Kidney (tissue), 14 donors: ENCODE results near the gene GRHL1. TPM values are rescaled to one million over a fixed set of nuclear protein-coding genes. Genes with fewer than 3 reads are reported as not detected.

Experiments used
- DNase-seq, 5 donors: peaks; one replicate each; pipeline ENCODE4 v3.0.0-alpha.2; 2013 to 2020
- FAIRE-seq: peaks from 2 replicates; lab custom pipeline; 2012; peaks lifted over from hg19 to GRCh38; lab: Jason Lieb, UNC
- H3K27ac ChIP-seq, 2 donors: one replicate each; pipeline ENCODE4 v1.7.0; 2013; ENCODE audit warnings: low read depth in 2 of 2, low read length in 2 of 2, inconsistent platforms in 1 of 2
- H3K27me3 ChIP-seq: one replicate; pipeline ENCODE4 v1.7.1; 2013; ENCODE audit warnings: low read length, inconsistent platforms; ENCODE audit not compliant: control insufficient read depth, insufficient read depth
- H3K36me3 ChIP-seq, 3 donors: one replicate each; pipeline versions ENCODE4 v1.7.0 to v1.7.1; 2013; ENCODE audit warnings: low read length in 3 of 3, control low read depth in 1 of 3, inconsistent platforms in 1 of 3; ENCODE audit not compliant: insufficient read depth in 3 of 3, control insufficient read depth in 2 of 3
- H3K4me1 ChIP-seq, 3 donors: one replicate each; pipeline versions ENCODE4 v1.7.0 to v1.7.1; 2013; ENCODE audit warnings: low read length in 3 of 3, inconsistent platforms in 1 of 3, low read depth in 1 of 3; ENCODE audit not compliant: control insufficient read depth in 2 of 3, insufficient read depth in 2 of 3
- H3K4me3 ChIP-seq, 3 donors: one replicate each; pipeline versions ENCODE4 v1.7.0 to v1.8.1; 2013; ENCODE audit warnings: low read length in 3 of 3, control low read depth in 1 of 3, inconsistent platforms in 1 of 3
- H3K9ac ChIP-seq, 3 donors: one replicate each; pipeline versions ENCODE4 v1.7.0 to v1.7.1; 2013; ENCODE audit warnings: low read length in 3 of 3, control low read depth in 1 of 3, inconsistent platforms in 1 of 3
- H3K9me3 ChIP-seq, 3 donors: one replicate each; pipeline versions ENCODE4 v1.7.0 to v1.7.1; 2013; ENCODE audit warnings: low read length in 3 of 3, control low read depth in 1 of 3, inconsistent platforms in 1 of 3; ENCODE audit not compliant: control insufficient read depth in 2 of 3, insufficient read depth in 1 of 3
- intact Hi-C: fragments of 100-400 bp; cut with DNase I; formaldehyde crosslinking; loops from one replicate; pipeline ENCODE4 v1.11.1; 2022
- polyA plus RNA-seq: library from polyadenylated mRNA; stranded (reverse); fragments of 350-450 nt; fragmentation: Illumina TruSeq; extraction: RNeasy Lipid Tissue Mini Kit (QIAGEN cat#74804); gene quantifications from one replicate; pipeline ENCODE4 v1.2.3, GENCODE V29; 2014; ENCODE audit warnings: low read depth, low replicate concordance; ENCODE audit not compliant: insufficient read depth
- total RNA-seq: library from RNA; stranded (reverse); fragmentation: NEBNext Ultra II Directional; extraction: Animal tissue kit (Norgen Biotek cat#: 25700); gene quantifications from one replicate; pipeline ENCODE4 v1.2.1, GENCODE V29; 2021
- TF ChIP-seq, protein P1 (sequence below): IDR thresholded peaks from 3 replicates; pipeline ENCODE4 v1.5.1; 2012; ENCODE audit warnings: mild to moderate bottlenecking, moderate library complexity, borderline replicate concordance; ENCODE audit not compliant: insufficient read depth; ENCODE audit errors: extremely low read depth
- donor health status: control.
- donor health status: control.
- donor health status: control.
- donor health status: control.
- donor health status: control.
- donor health status: DM: yes; HTN: yes; CAD: no.
- donor health status: Normal renal cell carcinoma (clear cell type).

The GRHL1 gene
- total and polyA plus RNA-seq, 2 donors from 2014 or later = 2.3 to 6.0 TPM

DNA sequence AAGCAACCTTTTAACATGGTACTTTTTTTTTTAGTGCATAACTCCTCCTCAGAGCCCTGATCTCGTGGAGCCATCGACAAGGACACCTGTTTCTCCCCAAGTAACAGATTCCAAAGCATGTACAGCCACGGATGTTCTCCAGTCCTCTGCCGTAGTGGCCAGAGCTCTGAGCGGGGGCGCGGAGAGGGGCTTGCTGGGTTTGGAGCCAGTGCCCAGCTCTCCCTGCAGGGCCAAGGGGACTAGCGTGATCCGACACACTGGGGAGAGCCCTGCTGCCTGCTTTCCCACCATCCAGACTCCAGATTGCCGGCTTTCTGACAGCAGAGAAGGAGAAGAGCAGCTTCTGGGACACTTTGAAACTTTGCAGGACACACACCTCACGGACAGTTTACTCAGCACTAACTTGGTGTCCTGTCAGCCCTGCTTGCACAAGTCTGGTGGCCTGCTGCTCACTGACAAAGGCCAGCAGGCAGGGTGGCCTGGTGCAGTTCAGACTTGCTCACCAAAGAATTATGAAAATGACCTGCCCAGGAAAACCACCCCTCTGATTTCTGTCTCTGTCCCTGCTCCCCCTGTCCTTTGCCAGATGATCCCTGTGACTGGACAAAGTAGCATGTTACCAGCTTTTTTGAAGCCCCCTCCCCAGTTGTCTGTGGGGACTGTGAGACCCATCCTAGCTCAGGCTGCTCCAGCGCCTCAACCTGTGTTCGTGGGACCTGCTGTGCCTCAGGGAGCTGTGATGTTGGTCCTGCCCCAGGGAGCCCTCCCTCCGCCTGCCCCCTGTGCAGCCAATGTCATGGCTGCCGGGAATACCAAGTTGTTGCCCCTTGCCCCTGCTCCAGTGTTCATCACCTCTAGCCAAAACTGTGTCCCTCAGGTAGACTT lies 96.4 kb downstream of the GRHL1 start:
- H3K9ac ChIP-seq = peak overlapping the region in 1 of 3 donors; percentile 26
- intact Hi-C loops = no loop called here
- H3K27ac ChIP-seq = no peak overlapping the region
- no peak overlapping the region for H3K4me3 ChIP-seq
- TF ChIP-seq, protein P1, sequence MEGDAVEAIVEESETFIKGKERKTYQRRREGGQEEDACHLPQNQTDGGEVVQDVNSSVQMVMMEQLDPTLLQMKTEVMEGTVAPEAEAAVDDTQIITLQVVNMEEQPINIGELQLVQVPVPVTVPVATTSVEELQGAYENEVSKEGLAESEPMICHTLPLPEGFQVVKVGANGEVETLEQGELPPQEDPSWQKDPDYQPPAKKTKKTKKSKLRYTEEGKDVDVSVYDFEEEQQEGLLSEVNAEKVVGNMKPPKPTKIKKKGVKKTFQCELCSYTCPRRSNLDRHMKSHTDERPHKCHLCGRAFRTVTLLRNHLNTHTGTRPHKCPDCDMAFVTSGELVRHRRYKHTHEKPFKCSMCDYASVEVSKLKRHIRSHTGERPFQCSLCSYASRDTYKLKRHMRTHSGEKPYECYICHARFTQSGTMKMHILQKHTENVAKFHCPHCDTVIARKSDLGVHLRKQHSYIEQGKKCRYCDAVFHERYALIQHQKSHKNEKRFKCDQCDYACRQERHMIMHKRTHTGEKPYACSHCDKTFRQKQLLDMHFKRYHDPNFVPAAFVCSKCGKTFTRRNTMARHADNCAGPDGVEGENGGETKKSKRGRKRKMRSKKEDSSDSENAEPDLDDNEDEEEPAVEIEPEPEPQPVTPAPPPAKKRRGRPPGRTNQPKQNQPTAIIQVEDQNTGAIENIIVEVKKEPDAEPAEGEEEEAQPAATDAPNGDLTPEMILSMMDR = no peak
- H3K9me3 ChIP-seq = no peaks in the 10 kb centered on the region
- FAIRE-seq (no peak), DNase-seq (peak in 1 of 5 donors; percentile 67)
- peaks cover 5 to 30% (median 12%) of the 10 kb centered on the region in 3 donors for H3K36me3 ChIP-seq
- H3K4me1 ChIP-seq = peaks cover 0 to 30% (median 21%) of the 10 kb centered on the region in 3 donors
- H3K27me3 ChIP-seq = no peaks in the 10 kb centered on the region

DNA sequence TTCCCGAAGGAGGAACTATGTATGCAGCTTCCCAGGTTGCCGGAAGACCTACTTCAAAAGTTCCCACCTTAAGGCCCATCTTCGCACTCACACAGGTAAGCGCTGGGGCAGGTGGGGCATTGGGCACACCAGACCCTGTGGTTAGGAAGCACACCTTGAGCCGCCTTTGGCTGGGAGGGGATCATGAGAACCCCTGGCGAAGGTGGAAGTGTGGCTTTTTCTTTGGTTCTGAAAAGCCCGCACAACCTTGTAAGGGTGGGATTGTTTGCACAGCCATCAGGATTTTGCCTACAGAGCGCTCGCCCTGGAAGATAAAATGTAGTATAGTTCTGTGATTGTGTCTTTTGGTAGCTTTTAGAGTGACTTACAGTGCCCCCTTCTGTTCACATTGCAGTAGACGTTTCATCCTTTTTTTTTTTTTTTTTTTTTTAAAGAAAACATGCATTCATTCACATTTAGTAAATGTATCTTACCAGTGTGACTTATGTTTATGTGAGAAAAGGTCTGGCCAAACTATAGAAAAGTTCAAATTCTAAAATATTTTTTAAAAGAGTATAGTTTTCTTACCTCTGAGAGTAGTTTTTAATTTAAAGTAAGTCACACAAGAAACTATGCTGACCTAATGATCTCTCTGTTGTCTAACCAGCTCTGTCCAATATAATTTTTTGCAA lies 97.1 kb downstream of the GRHL1 start:
- H3K27ac ChIP-seq = no peak overlapping the region
- intact Hi-C loops = no loop called here
- H3K4me3 ChIP-seq = no peak overlapping the region
- DNase-seq (peak in 3 of 5 donors; percentile 68 to 87 (median 72)), FAIRE-seq (peak; percentile 92)
- H3K4me1 ChIP-seq = peaks cover 0 to 30% (median 21%) of the 10 kb centered on the region in 3 donors
- H3K27me3 ChIP-seq = no peaks in the 10 kb centered on the region
- TF ChIP-seq, protein P1 = peak; percentile 74
- H3K9me3 ChIP-seq = no peaks in the 10 kb centered on the region
- H3K9ac ChIP-seq = no peak overlapping the region
- peaks cover 7 to 37% (median 15%) of the 10 kb centered on the region in 3 donors for H3K36me3 ChIP-seq

Other genes with a start within 250 kb of the GRHL1 start
- 27.7 TPM for gene TAF1B, start 108.2 kb upstream of the GRHL1 start, total RNA-seq
- 8.8 TPM for gene TAF1B, start 108.2 kb upstream of the GRHL1 start, polyA plus RNA-seq
- gene KLF11, start 91.9 kb downstream of the GRHL1 start, total RNA-seq = 34.0 TPM
- gene KLF11, start 91.9 kb downstream of the GRHL1 start, polyA plus RNA-seq = 9.4 TPM
- gene CYS1, start 128.7 kb downstream of the GRHL1 start, total RNA-seq = 245 TPM
- 276 TPM for gene CYS1, start 128.7 kb downstream of the GRHL1 start, polyA plus RNA-seq
- 5.5 TPM for gene RRM2, start 171.0 kb downstream of the GRHL1 start, total RNA-seq
- gene RRM2, start 171.0 kb downstream of the GRHL1 start, polyA plus RNA-seq = 3.6 TPM